K562 (cell line): ENCODE measurements around the gene SAT1. TPM values are rescaled to one million over a fixed set of nuclear protein-coding genes. Genes with fewer than 3 reads are reported as not detected.

Experiments
- CEBPG ChIP-seq, 3 experiments: fragments of 200-800 bp in 1 of 3; sonication (Bioruptor generic) in 1 of 3; sonication (generic) in 1 of 3; formaldehyde crosslinking in 1 of 3; IDR thresholded peaks in 2 of 3; conservative IDR thresholded peaks in 1 of 3; 2 replicates each; pipeline versions ENCODE4 v1.6.1 to v1.8.0; 2016 to 2022; ENCODE audit warnings: missing compliant biosample characterization in 2 of 3, missing genetic modification characterization in 2 of 3, mild to moderate bottlenecking in 1 of 3, missing genetic modification reagents in 1 of 3
- SMARCE1 ChIP-seq: fragments of 450-650 bp; IDR thresholded peaks from 2 replicates; pipeline ENCODE4 v1.7.1; 2016; ENCODE audit warnings: mild to moderate bottlenecking
- ZNF507 ChIP-seq: conservative IDR thresholded peaks from 2 replicates; pipeline ENCODE4 v1.6.1; 2017; ENCODE audit warnings: missing genetic modification characterization, missing compliant biosample characterization
- polyA plus RNA-seq, 8 experiments: library from polyadenylated mRNA; depleted of rRNA in 4 of 8; stranded (reverse) in 5 of 8; unstranded in 3 of 8; fragments of >200 nt; fragmentation: Nextera tagmentation in 2 of 8; fragmentation: Illumina TruSeq in 1 of 8; extraction: Ambion mirVana in 2 of 8; extraction: Trizol in 1 of 8; gene quantifications; 2 replicates each; pipeline versions ENCODE4 v1.2.1 to v1.2.3, GENCODE V29; 2011 to 2014; ENCODE audit warnings: inconsistent platforms in 1 of 8, missing spikeins in 1 of 8
- total RNA-seq, 7 experiments: library from RNA; depleted of rRNA in 6 of 7; stranded (reverse); fragments of >200 nt in 6 of 7; fragmentation: Illumina TruSeq in 2 of 7; extraction: Trizol in 2 of 7; gene quantifications; 2 replicates each; pipeline versions ENCODE4 v1.2.1 to v1.2.3, GENCODE V29; 2011 to 2021; ENCODE audit warnings: low replicate concordance in 1 of 7
- TF ChIP-seq, protein P1 (sequence below): fragments of 250-450 bp; sonication (Bioruptor Pico); IDR thresholded peaks from 2 replicates; pipeline ENCODE4 v1.5.0; 2021
- TF ChIP-seq, protein P2 (sequence below), 2 experiments: fragments of 450-650 bp in 1 of 2; sonication (generic) in 1 of 2; formaldehyde crosslinking in 1 of 2; IDR thresholded peaks in 1 of 2; conservative IDR thresholded peaks in 1 of 2; 2 replicates each; pipeline versions ENCODE4 v1.6.1 to v1.8.1; 2016 to 2023; ENCODE audit warnings: mild to moderate bottlenecking in 2 of 2, moderate library complexity in 2 of 2, inconsistent platforms in 1 of 2, missing genetic modification reagents in 1 of 2
- TF ChIP-seq, protein P3 (sequence below): fragments of 450-650 bp; IDR thresholded peaks from 2 replicates; pipeline ENCODE4 v1.6.1; 2016

Gene SAT1
- total and polyA plus RNA-seq, 9 of the 15 experiments (the other 6 are each of a cell fraction or from before 2014, with no cell fraction given), result 47.4 to 194 (median 74.1) TPM

DNA sequence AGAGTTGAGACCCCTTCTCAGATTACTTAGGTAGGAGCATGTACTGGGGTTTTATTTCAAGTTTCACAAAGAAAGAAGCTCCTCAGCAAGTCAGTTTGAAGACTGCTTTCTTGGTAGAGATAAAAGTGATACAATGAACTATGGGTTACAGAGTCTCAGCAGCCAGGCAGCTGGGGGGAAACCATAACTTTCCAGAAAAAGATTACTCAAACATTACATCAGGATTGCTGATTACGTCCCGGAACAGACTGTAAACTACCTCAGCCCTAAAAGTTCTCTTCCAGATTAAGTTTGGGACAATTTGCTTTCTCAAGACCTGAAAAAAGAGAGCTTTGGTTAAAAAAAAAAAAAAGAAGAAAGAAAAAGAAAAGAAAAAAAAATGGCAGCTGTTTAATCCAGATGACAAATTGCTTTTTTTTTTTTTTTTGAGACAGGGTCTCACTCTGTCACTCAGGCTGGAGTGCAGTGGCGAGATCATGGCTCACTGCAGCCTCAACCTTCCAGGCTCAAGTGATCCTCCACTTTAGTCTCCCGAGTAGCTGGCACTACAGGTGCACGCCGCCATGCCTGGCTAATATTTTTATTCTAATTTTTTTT lies 16.6 kb downstream of the SAT1 start (continued):
- TF ChIP-seq, protein P1, sequence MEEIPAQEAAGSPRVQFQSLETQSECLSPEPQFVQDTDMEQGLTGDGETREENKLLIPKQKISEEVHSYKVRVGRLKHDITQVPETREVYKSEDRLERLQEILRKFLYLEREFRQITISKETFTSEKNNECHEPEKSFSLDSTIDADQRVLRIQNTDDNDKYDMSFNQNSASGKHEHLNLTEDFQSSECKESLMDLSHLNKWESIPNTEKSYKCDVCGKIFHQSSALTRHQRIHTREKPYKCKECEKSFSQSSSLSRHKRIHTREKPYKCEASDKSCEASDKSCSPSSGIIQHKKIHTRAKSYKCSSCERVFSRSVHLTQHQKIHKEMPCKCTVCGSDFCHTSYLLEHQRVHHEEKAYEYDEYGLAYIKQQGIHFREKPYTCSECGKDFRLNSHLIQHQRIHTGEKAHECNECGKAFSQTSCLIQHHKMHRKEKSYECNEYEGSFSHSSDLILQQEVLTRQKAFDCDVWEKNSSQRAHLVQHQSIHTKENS (CRISPR knock-in tag), result no peak
- no peak for TF ChIP-seq ZNF507 (tag)
- peak; percentile 19; the same call in 1 of the 2 replicates for TF ChIP-seq SMARCE1
- TF ChIP-seq, protein P2, sequence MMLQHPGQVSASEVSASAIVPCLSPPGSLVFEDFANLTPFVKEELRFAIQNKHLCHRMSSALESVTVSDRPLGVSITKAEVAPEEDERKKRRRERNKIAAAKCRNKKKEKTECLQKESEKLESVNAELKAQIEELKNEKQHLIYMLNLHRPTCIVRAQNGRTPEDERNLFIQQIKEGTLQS (IDR thresholded peaks at IDR 0.05), result peak; percentile 47; the same call in 1 of the 2 replicates
- TF ChIP-seq, protein P2 (CRISPR knock-in tag; conservative IDR thresholded peaks at IDR 0.05), result no peak
- TF ChIP-seq, protein P3, sequence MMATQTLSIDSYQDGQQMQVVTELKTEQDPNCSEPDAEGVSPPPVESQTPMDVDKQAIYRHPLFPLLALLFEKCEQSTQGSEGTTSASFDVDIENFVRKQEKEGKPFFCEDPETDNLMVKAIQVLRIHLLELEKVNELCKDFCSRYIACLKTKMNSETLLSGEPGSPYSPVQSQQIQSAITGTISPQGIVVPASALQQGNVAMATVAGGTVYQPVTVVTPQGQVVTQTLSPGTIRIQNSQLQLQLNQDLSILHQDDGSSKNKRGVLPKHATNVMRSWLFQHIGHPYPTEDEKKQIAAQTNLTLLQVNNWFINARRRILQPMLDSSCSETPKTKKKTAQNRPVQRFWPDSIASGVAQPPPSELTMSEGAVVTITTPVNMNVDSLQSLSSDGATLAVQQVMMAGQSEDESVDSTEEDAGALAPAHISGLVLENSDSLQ, result peak; percentile 80
- TF ChIP-seq CEBPG (CRISPR knock-in tag; IDR thresholded peaks at IDR 0.05), result no peak
- TF ChIP-seq CEBPG (tag; conservative IDR thresholded peaks at IDR 0.05 in 1 of 2, IDR thresholded peaks at IDR 0.05 in 1 of 2), result peak; percentile 66 to 83
